HepG2 (cell line): ENCODE results near the gene CDH22. TPM values are rescaled to one million over a fixed set of nuclear protein-coding genes. Genes with fewer than 3 reads are reported as not detected.

Experiments used
- ATAC-seq: fragments of 200-7000 bp; cut with Tn5 transposase; 3 replicates; pipeline ENCODE4 v1.9.1; 2020; ENCODE audit warnings: mild to moderate bottlenecking, moderate library complexity
- BruUV-seq: library from RNA; stranded (reverse); fragments of 400-500 nt; replicated peaks from 2 replicates; lab custom pipeline; 2021; lab: Mats Ljungman, UMichigan
- CTCF ChIA-PET: fragments of 300-600 bp; formaldehyde crosslinking; extraction: SDS; loops from one replicate; lab custom pipeline; 2021; ENCODE audit warnings: low total read pairs, inconsistent platforms, low intra/inter-chr PET ratio; lab: Yijun Ruan, JAX
- POLR2A ChIA-PET: fragments of 350-600 bp; sonication (Branson Sonifier 250); formaldehyde crosslinking; loops from one replicate; lab custom pipeline; 2020; ENCODE audit warnings: antibody characterized with exemption, inconsistent platforms; lab: Yijun Ruan, JAX
- DNase-seq: peaks from one replicate; pipeline ENCODE4 v3.0.0-alpha.2; 2015; ENCODE audit warnings: low spot score
- FAIRE-seq: peaks from 3 replicates; lab custom pipeline; 2011; peaks lifted over from hg19 to GRCh38; lab: Jason Lieb, UNC
- H2AFZ ChIP-seq: one replicate; pipeline ENCODE4 v1.6.1; 2011; ENCODE audit warnings: low read length, inconsistent platforms
- H3K27ac ChIP-seq: fragments of 300-600 bp; 3 replicates; pipeline ENCODE4 v1.8.0; 2011; ENCODE audit warnings: mixed run types, mild to moderate bottlenecking, mixed read lengths, low read length, inconsistent platforms; ENCODE audit not compliant: insufficient read depth; ENCODE audit errors: extremely low read length
- H3K27me3 ChIP-seq, 2 experiments: fragments of 200-600 bp in 1 of 2; 2 replicates in 1 of 2; 3 replicates in 1 of 2; pipeline versions ENCODE4 v1.6.0 to v1.8.0; 2011; ENCODE audit warnings: low read length in 2 of 2, mild to moderate bottlenecking in 2 of 2, moderate library complexity in 2 of 2, inconsistent platforms in 1 of 2; ENCODE audit not compliant: insufficient read depth in 2 of 2, control insufficient read depth in 1 of 2
- H3K36me3 ChIP-seq, 2 experiments: fragments of 200-600 bp in 1 of 2; replicated peaks in 1 of 2; 2 replicates in 1 of 2; 3 replicates in 1 of 2; pipeline versions ENCODE4 v1.5.1 to v1.8.0; 2011; ENCODE audit warnings: low read length in 2 of 2, inconsistent platforms in 1 of 2; ENCODE audit not compliant: insufficient read depth in 2 of 2, control insufficient read depth in 1 of 2
- H3K4me1 ChIP-seq: 2 replicates; pipeline ENCODE4 v1.5.1; 2012; ENCODE audit warnings: low read length, inconsistent platforms; ENCODE audit not compliant: insufficient read depth
- H3K4me2 ChIP-seq: 2 replicates; pipeline ENCODE4 v1.6.0; 2011; ENCODE audit warnings: low read depth, low read length, inconsistent platforms
- H3K4me3 ChIP-seq, 3 experiments: fragments of 200-600 bp in 1 of 3; sonication (generic), shearing (Covaris generic) in 1 of 3; replicated peaks in 1 of 3; 2 replicates each; pipeline ENCODE4 v1.5.1; 2011 to 2016; ENCODE audit warnings: low read length in 3 of 3, inconsistent platforms in 2 of 3, low read depth in 2 of 3, mild to moderate bottlenecking in 2 of 3, control low read depth in 1 of 3, mixed read lengths in 1 of 3; ENCODE audit not compliant: insufficient read depth in 1 of 3
- H3K79me2 ChIP-seq: one replicate; pipeline ENCODE4 v1.6.1; 2011; ENCODE audit warnings: low read length, inconsistent platforms; ENCODE audit not compliant: insufficient read depth
- H3K9ac ChIP-seq: 2 replicates; pipeline ENCODE4 v1.6.0; 2011; ENCODE audit warnings: mild to moderate bottlenecking, low read depth, low read length, inconsistent platforms; ENCODE audit not compliant: insufficient read depth
- H3K9me3 ChIP-seq: 2 replicates; pipeline ENCODE4 v1.5.1; 2012; ENCODE audit warnings: mild to moderate bottlenecking, low read length
- H4K20me1 ChIP-seq: 2 replicates; pipeline ENCODE4 v1.6.0; 2011; ENCODE audit warnings: inconsistent platforms, mild to moderate bottlenecking, low read length, moderate library complexity; ENCODE audit not compliant: insufficient read depth
- BHLHE40 ChIP-seq: IDR thresholded peaks from 2 replicates; pipeline ENCODE4 v1.6.1; 2011; ENCODE audit warnings: low read length, improper control_type of control experiment
- FOSL2 ChIP-seq: sonication (generic); formaldehyde crosslinking; IDR thresholded peaks from 2 replicates; pipeline ENCODE4 v1.4.0; 2020; ENCODE audit warnings: missing genetic modification reagents
- GMEB1 ChIP-seq: sonication (generic); formaldehyde crosslinking; IDR thresholded peaks from 2 replicates; pipeline ENCODE4 v1.5.1; 2020; ENCODE audit warnings: missing genetic modification reagents, mild to moderate bottlenecking, borderline replicate concordance
- HDAC2 ChIP-seq: sonication (generic); formaldehyde crosslinking; IDR thresholded peaks from 2 replicates; pipeline ENCODE4 v1.4.0; 2020; ENCODE audit warnings: missing genetic modification reagents
- PTBP1 ChIP-seq: fragments of 200-400 bp; formaldehyde crosslinking; IDR thresholded peaks from 2 replicates; pipeline ENCODE4 v1.6.1; 2018; ENCODE audit warnings: low read length, low read depth; ENCODE audit not compliant: poor library complexity, severe bottlenecking
- STAG1 ChIP-seq: sonication (generic); formaldehyde crosslinking; IDR thresholded peaks from 2 replicates; pipeline ENCODE4 v1.4.0; 2020; ENCODE audit warnings: missing genetic modification reagents
- ZNF326 ChIP-seq: sonication (generic); formaldehyde crosslinking; IDR thresholded peaks from 2 replicates; pipeline ENCODE4 v1.4.0; 2020; ENCODE audit warnings: missing genetic modification reagents, borderline replicate concordance
- ZNF672 ChIP-seq: sonication (generic); formaldehyde crosslinking; IDR thresholded peaks from 2 replicates; pipeline ENCODE4 v1.8.1; 2022; ENCODE audit warnings: missing genetic modification reagents
- ZNF772 ChIP-seq: sonication (generic); formaldehyde crosslinking; IDR thresholded peaks from 2 replicates; pipeline ENCODE4 v1.5.0; 2020; ENCODE audit warnings: mild to moderate bottlenecking, missing genetic modification reagents
- WGBS: methylation state at CpG from one replicate; pipeline ENCODE4 v1.1.6; 2017; ENCODE audit warnings: low lambda C conversion rate; 5-methylcytosine and 5-hydroxymethylcytosine counted together
- in situ Hi-C: cut with HindIII; loops from 2 replicates; pipeline ENCODE4 v1.10.0; 2017; ENCODE audit warnings: low pct_unique_long_range_greater_than_20kb; ENCODE audit not compliant: extremely low pct_ligation_motif_present
- intact Hi-C: fragments of 100-400 bp; cut with micrococcal nuclease; formaldehyde crosslinking; loops from one replicate; pipeline ENCODE4 v1.10.0; 2022; ENCODE audit not compliant: unreplicated experiment
- polyA plus RNA-seq, 8 experiments: library from polyadenylated mRNA; depleted of rRNA in 3 of 8; stranded (reverse) in 7 of 8; unstranded in 1 of 8; fragments of >200 nt; fragmentation: Illumina TruSeq in 4 of 8; extraction: Trizol in 4 of 8; gene quantifications; 2 replicates each; pipeline versions ENCODE4 v1.2.1 to v1.2.3, GENCODE V29; 2011 to 2016; ENCODE audit warnings: low read depth in 4 of 8, missing spikeins in 1 of 8, mixed read lengths in 1 of 8; ENCODE audit not compliant: insufficient read depth in 1 of 8
- total RNA-seq, 5 experiments: library from RNA; depleted of rRNA; stranded (reverse); fragments of >200 nt; fragmentation: Illumina TruSeq; extraction: Trizol; gene quantifications; 2 replicates each; pipeline ENCODE4 v1.2.3, GENCODE V29; 2016; ENCODE audit warnings: low read depth in 1 of 5

CDH22 gene
- total and polyA plus RNA-seq, 2 of the 13 experiments (the other 11 are each of a cell fraction or from before 2014, with no cell fraction given), result not detected

GRCh38 chr20:46324960-46325703, 16.8 kb upstream of the CDH22 start (continued):
- TF ChIP-seq STAG1 (CRISPR knock-in tag), result peak; percentile 39
- TF ChIP-seq HDAC2 (CRISPR knock-in tag), result no peak
- no peak for TF ChIP-seq ZNF326 (CRISPR knock-in tag)
- TF ChIP-seq, all 625 proteins: peak for 15

GRCh38 chr20:46324379-46324778, 16.1 kb upstream of the CDH22 start:
- DNase-seq, result no peak
- no TSS peak for BruUV-seq
- H3K4me2 ChIP-seq, result no peak overlapping the region
- ChIA-PET POLR2A (no interaction called here), CTCF (interaction anchor here (1.1 to 3.1 kb wide), 3 partner anchors 17 to 192 kb away, joined by 3 to 16 read pairs (median 4); partner anchors contain the start of gene CDH22)
- H3K4me1 ChIP-seq, result no peaks in the 10 kb centered on the region
- H3K4me3 ChIP-seq, result no peak overlapping the region
- no peak for ATAC-seq
- no peaks in the 10 kb centered on the region for H3K79me2 ChIP-seq
- no peak overlapping the region for H3K9ac ChIP-seq
- in situ Hi-C loops (no loop called here), intact Hi-C loops (loop anchor here (2.0 kb wide), 1 partner anchor 18 kb away; no protein-coding TSS in a partner anchor)
- no peak overlapping the region for H3K27ac ChIP-seq
- H4K20me1 ChIP-seq, result no peaks in the 10 kb centered on the region
- peaks cover 12 to 60% of the 10 kb centered on the region in 2 experiments for H3K27me3 ChIP-seq
- no peaks in the 10 kb centered on the region for H3K9me3 ChIP-seq
- no peaks in the 10 kb centered on the region for H3K36me3 ChIP-seq
- FAIRE-seq, result no peak
- no peak for TF ChIP-seq ZNF672 (CRISPR knock-in tag)
- TF ChIP-seq GMEB1 (CRISPR knock-in tag), result no peak
- no peak for TF ChIP-seq BHLHE40
- no peak for TF ChIP-seq FOSL2 (CRISPR knock-in tag)
- no peak for TF ChIP-seq ZNF772
- TF ChIP-seq PTBP1, result no peak
- H2AFZ ChIP-seq, result no peak overlapping the region
- 14% methylated on average over 7 of the region's 7 CpGs for WGBS
